ENCODE measurements around the gene TAF11L3. TPM values are rescaled to one million over a fixed set of nuclear protein-coding genes. Genes with fewer than 3 reads are reported as not detected.
"Not testable (repeated sequence)": the region's sequence is repeated elsewhere in the genome, so short reads cannot be mapped to it uniquely, and the experiment has no call there.

TAF11L3 gene
- polyA plus RNA-seq (ENCODE audit: low read depth in 6 of 6) = not detected

DNA sequence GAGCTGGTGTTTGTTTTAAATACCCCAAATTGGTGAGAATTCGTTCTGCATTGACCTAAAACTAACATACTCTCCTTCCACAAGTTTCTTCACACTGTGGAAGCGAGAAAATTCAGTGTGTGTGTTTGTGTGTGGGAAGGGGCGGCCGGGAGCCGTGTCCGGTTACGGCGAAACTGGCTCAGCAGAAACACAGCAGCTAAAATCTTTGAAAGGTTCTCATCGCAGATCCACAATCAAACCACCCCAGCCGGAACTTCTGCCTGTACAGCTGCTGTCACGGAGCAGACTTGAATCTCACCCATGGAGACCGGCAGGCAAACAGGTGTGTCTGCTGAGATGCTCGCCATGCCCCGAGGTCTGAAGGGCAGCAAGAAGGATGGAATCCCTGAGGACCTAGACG, at the start of gene TAF11L3:
Gene TAF11L3 (plus strand): TSS at position 301 of the 400 bp plus-strand sequence.
- not testable (repeated sequence) for ATAC-seq (ENCODE audit: low read depth in 2 of 2); H3K9me3 Mint-ChIP-seq; DNase-seq; H3K4me1 Mint-ChIP-seq; H3K27me3 Mint-ChIP-seq; H3K36me3 Mint-ChIP-seq; H3K4me3 Mint-ChIP-seq
- peak within 1 kb of the TSS in 1 of 6 donors; percentile 47 for H3K27ac Mint-ChIP-seq

DNA sequence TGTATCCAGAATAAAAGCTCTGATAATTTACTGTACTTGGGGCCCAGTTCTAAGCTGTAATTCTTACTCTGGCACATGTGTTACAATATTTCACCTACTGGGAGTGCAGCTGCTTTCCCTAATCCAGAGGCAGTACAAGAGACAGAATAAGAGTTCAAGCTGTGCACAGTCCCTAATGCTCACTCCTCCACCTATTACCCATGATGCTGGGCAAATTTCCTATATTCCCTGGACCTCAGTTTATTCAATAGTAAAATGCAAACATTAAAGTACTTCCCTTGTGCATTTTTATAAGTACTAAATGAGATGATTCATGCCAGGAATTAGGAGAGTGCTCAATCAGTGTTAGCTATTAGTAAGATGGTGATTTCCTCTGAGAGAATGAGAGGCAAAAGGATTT, 48.1 kb upstream of the TAF11L3 start:
- H3K9me3 Mint-ChIP-seq = peaks cover 0 to 2% (median 0%) of the 10 kb centered on the region in 7 donors
- no peak for ATAC-seq (ENCODE audit: low read depth in 2 of 2)
- DNase-seq = no peak
- H3K27ac Mint-ChIP-seq = no peak overlapping the region
- H3K27me3 Mint-ChIP-seq = peaks cover 3 to 9% (median 6%) of the 10 kb centered on the region in 3 donors
- no peak overlapping the region for H3K4me3 Mint-ChIP-seq
- no peaks in the 10 kb centered on the region for H3K36me3 Mint-ChIP-seq
- H3K4me1 Mint-ChIP-seq = peaks cover 5 to 15% (median 15%) of the 10 kb centered on the region in 3 donors

DNA sequence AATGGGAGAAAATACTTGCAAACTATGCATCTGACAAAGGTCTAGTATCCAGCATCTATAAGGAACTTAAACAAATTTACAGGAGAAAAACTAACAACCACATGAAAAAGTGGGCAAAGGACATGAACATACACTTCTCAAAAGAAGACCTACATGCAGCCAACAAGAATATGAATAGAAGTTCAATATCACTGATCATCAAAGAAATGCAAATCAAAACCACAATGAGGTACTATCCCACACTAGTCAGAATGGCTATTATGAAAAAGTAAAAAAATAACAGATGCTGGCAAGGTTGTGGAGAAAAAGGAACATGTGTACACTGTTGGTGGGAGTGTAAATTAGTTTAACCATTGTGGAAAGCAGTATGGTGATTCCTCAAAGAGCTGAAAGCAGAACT, 43.1 kb upstream of the TAF11L3 start:
- not testable (repeated sequence) for H3K27ac Mint-ChIP-seq, H3K4me3 Mint-ChIP-seq, H3K27me3 Mint-ChIP-seq, H3K9me3 Mint-ChIP-seq, H3K36me3 Mint-ChIP-seq
- peak; percentile 6 for DNase-seq
- ATAC-seq (ENCODE audit: low read depth in 2 of 2) = peak; percentile 48 to 67
- peaks cover 20 to 43% (median 39%) of the 10 kb centered on the region in 3 donors for H3K4me1 Mint-ChIP-seq

DNA sequence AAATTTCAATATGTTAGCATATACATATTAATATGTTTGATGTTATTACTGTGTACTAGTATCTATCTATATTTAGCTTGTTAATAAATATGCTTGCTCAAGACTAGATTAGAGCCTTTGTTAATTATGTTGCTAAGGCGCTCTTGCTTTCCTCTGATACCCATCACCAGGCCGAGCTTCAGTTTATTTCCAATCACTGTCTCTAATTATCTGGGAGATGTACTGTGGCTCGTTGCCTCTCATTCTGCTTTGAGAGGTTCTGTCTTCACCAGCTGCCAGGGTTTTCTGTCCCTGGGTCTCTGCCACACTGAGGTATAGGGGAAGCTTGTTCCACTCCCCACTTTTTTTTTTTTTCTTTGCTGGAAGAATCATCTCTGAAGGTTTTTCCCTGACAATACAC, 41.1 kb upstream of the TAF11L3 start:
- no peaks in the 10 kb centered on the region for H3K36me3 Mint-ChIP-seq
- ATAC-seq (ENCODE audit: low read depth in 2 of 2) (no peak), DNase-seq (no peak)
- no peak overlapping the region for H3K4me3 Mint-ChIP-seq
- peaks cover 20 to 43% (median 39%) of the 10 kb centered on the region in 3 donors for H3K4me1 Mint-ChIP-seq
- peaks cover 0 to 5% (median 0%) of the 10 kb centered on the region in 3 donors for H3K27me3 Mint-ChIP-seq
- H3K9me3 Mint-ChIP-seq = no peaks in the 10 kb centered on the region
- H3K27ac Mint-ChIP-seq = peak overlapping the region in 1 of 6 donors; percentile 1

DNA sequence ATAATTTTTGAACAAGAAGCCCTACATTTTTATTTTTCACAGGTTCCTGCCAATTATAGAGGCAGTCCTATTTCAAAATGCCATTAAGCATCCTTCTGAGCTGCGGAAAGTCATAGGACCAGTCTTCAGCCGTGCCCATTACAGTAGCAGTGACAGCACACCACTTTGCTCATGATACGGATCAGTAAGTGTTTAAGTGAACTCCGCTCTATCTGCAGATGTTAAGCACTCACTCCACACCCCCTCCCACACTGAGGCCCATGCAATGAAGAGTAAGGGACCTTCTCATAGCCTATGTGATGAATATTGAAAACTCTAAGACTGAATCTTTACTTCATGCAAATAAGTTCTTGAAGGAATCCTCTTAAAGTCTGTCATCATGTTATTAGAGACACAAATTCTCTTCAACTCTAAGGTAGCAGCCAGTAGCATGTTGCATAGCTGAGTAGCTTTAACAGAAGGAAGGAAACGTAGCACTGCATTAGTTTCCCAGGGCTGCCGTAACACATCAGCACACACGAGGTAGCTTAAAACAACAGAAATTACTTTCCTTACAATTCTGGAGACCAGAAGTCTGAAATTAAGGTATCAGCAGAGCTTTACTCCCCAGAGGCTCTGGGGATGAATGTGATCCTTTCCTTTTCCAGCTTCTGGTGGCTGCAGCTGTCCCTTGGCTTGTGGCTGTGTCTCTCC, 40.4 kb upstream of the TAF11L3 start:
- no peak overlapping the region for H3K4me3 Mint-ChIP-seq
- H3K27me3 Mint-ChIP-seq = peaks cover 0 to 5% (median 0%) of the 10 kb centered on the region in 3 donors
- peaks cover 20 to 43% (median 39%) of the 10 kb centered on the region in 3 donors for H3K4me1 Mint-ChIP-seq
- H3K9me3 Mint-ChIP-seq = no peaks in the 10 kb centered on the region
- H3K27ac Mint-ChIP-seq = peak overlapping the region in 2 of 6 donors; percentile 1 to 62
- ATAC-seq (ENCODE audit: low read depth in 2 of 2) (peak in 1 of 2 donors; percentile 33), DNase-seq (no peak)
- no peaks in the 10 kb centered on the region for H3K36me3 Mint-ChIP-seq

DNA sequence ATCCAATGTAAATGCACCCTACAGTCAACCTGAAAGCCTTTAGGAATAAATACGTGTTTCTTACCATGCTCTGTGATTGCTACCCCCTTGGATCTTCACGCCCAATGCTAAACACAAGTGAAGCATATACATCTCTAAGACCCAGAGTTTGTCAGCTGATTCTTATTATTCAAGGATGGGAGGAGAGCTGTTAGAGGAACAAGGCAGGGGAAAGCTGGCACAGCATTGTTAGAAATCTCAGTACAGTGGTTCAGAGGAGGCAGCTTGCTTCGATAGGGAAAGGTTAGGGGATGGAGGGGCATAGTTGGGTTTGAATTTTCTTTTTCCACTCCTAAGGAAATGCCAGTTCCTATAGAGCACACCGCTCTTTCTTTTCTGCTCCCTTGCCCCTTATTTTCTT, 36.8 kb upstream of the TAF11L3 start:
- Mint-ChIP-seq H3K36me3 (no peaks in the 10 kb centered on the region), H3K4me3 (no peak overlapping the region), H3K9me3 (peaks cover 0 to 4% (median 0%) of the 10 kb centered on the region in 7 donors), H3K4me1 (peaks cover 10 to 17% (median 11%) of the 10 kb centered on the region in 3 donors), H3K27ac (peak overlapping the region in 1 of 6 donors; percentile 10), H3K27me3 (peaks cover 0 to 6% (median 5%) of the 10 kb centered on the region in 3 donors)
- ATAC-seq (ENCODE audit: low read depth in 2 of 2) = no peak
- DNase-seq = no peak

DNA sequence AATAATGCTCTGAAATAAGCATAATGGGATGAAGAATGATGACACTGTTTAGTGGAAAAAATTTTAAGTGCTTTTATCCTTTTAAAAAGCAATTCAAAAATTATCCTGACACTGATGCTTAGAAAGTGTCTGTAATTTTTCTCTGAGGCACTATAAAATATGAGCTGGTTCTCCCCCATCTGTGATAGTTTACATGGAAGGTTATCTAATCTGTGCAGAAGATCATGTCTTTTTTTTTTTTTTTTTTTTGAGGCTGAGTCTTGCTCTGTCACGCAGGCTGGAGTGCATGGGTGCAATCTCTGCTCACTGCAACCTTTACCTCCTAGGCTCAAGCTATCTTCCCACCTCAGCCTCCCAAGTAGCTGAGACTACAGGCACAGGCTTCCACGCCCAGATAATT, 35.4 kb upstream of the TAF11L3 start:
- Mint-ChIP-seq H3K4me3 (no peak overlapping the region), H3K27me3 (peaks cover 0 to 8% (median 5%) of the 10 kb centered on the region in 3 donors)

DNA sequence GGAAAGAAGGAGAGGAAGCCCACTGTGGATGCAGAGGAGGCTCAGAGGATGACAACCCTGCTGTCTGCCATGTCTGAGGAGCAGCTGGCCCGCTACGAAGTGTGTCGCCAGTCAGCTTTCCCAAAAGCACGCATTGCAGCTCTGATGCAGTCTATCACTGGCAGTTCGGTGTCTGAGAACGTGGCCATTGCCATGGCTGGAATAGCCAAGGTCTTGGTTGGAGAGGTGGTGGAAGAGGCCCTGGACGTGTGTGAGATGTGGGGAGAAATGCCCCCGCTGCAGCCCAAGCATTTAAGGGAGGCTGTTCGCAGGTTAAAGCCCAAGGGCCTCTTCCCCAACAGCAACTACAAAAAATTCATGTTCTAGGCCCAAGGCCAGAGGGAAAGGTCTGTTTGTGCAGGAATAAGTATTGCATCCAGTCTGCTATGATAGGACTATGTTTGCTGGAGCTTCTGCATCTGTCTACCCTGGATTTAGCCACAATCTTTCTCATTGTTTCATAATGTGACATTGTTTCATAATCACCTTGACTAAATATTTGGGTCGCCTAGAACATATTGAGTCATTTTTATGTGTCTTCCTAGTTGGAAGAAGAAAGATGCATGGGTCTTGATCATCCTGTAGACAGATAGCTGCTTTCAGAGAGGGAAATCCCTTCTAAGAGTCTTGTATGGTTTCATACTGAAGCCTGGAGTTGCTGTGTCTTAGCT, 31.5 kb upstream of the TAF11L3 start:
- not testable (repeated sequence) for H3K27ac Mint-ChIP-seq; H3K4me1 Mint-ChIP-seq; DNase-seq; H3K27me3 Mint-ChIP-seq; H3K9me3 Mint-ChIP-seq; ATAC-seq (ENCODE audit: low read depth in 2 of 2); H3K36me3 Mint-ChIP-seq
- H3K4me3 Mint-ChIP-seq = peak overlapping the region in 1 of 8 donors; percentile 82

More for the DNA sequence above, 35.4 kb upstream of the TAF11L3 start:
- H3K4me1 Mint-ChIP-seq = peaks cover 6 to 7% (median 6%) of the 10 kb centered on the region in 3 donors
- H3K36me3 Mint-ChIP-seq = no peaks in the 10 kb centered on the region
- H3K27ac Mint-ChIP-seq = no peak overlapping the region
- no peak for ATAC-seq (ENCODE audit: low read depth in 2 of 2)
- DNase-seq = no peak
- peaks cover 0 to 4% (median 0%) of the 10 kb centered on the region in 7 donors for H3K9me3 Mint-ChIP-seq

DNA sequence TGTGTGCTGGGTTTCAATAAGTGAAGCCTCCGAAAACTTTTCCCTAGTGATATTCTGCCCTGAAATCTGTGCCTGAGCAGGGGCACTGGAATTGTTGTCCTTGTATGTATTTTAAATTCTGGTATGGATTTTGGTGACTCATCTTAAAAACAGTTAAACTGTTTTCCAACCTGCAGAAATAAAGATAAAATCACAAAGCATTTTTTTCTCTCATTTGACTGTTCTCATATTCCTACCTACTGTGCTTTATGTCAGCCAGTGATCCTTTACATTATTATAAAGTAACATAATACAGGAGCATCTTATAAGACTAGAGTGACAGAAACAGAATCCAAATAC, 31.0 kb upstream of the TAF11L3 start:
- ATAC-seq (ENCODE audit: low read depth in 2 of 2) = no peak
- H3K27me3 Mint-ChIP-seq = peaks cover 0 to 8% (median 0%) of the 10 kb centered on the region in 3 donors
- DNase-seq = no peak
- H3K4me3 Mint-ChIP-seq = no peak overlapping the region
- peaks cover 0 to 3% (median 0%) of the 10 kb centered on the region in 3 donors for H3K4me1 Mint-ChIP-seq
- peaks cover 0 to 4% (median 0%) of the 10 kb centered on the region in 7 donors for H3K9me3 Mint-ChIP-seq
- H3K27ac Mint-ChIP-seq = no peak overlapping the region
- no peaks in the 10 kb centered on the region for H3K36me3 Mint-ChIP-seq

DNA sequence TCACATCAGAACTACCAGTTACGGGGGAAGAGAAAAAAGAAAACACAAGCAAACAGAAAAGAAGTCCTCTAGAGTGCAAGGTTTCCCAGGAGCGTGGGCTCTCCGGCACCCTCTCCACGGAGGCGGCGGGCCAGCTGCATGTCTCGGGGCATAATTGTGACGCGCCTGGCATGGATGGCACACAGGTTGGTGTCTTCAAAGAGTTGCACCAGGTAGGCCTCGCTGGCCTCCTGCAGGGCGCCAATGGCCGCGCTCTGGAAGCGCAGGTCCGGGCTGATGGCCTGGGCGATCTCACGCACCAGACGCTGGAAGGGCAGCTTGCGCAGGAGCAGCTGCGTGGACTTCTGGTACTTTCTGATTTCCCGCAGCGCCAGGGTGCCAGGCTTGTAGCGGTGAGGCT, 26.9 kb upstream of the TAF11L3 start:
- not testable (repeated sequence) for H3K36me3 Mint-ChIP-seq; H3K27me3 Mint-ChIP-seq; H3K27ac Mint-ChIP-seq; H3K9me3 Mint-ChIP-seq; H3K4me1 Mint-ChIP-seq; DNase-seq; H3K4me3 Mint-ChIP-seq; ATAC-seq (ENCODE audit: low read depth in 2 of 2)

DNA sequence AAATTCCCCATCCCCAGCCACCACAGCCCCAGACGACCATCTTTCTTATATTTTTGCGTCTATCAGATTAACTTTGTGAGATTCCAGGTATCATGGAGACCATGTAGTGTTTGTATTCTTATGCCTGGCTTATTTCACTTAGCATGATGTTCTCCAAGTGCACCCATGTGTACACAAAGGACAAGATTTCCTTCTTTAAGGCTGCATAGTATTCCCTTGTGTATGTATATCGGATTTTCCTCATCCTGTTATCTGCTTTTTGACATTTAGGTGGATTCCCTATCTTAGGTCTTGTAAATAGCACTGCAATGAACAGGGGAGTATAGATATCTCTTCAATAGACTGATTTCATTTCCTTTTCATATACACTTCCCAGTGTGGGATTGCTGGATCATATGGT, 25.4 kb upstream of the TAF11L3 start:
- no peak overlapping the region for H3K27ac Mint-ChIP-seq
- no peak overlapping the region for H3K4me3 Mint-ChIP-seq
- ATAC-seq (ENCODE audit: low read depth in 2 of 2) = no peak
- H3K36me3 Mint-ChIP-seq = no peaks in the 10 kb centered on the region
- peaks cover 0 to 3% (median 0%) of the 10 kb centered on the region in 3 donors for H3K4me1 Mint-ChIP-seq
- H3K27me3 Mint-ChIP-seq = peaks cover 0 to 5% (median 0%) of the 10 kb centered on the region in 3 donors
- no peak for DNase-seq
- H3K9me3 Mint-ChIP-seq = peaks cover 0 to 6% (median 4%) of the 10 kb centered on the region in 7 donors

DNA sequence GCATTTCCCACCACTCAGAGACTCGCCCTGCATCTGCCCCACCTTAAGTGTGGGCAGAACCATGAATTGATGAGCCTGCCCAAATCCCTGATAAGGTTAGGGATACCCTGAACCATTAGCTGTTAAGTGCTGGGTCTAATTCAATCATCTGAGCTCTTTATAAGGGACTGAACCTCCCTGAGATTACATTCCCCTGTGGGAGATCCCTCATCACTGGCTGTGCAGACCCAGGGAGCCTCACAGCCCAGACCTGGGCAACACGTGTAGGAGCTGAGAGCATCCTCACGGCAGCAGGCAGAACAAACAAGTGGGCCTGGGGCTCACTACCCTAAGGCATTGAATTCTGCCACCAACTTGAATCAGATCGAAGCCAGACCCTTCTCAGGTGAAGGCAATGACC, 20.7 kb upstream of the TAF11L3 start:
- Mint-ChIP-seq H3K27ac (no peak overlapping the region), H3K27me3 (peaks cover 0 to 5% (median 0%) of the 10 kb centered on the region in 3 donors), H3K4me3 (no peak overlapping the region), H3K9me3 (peaks cover 0 to 6% (median 3%) of the 10 kb centered on the region in 7 donors), H3K4me1 (peaks cover 0 to 6% (median 4%) of the 10 kb centered on the region in 3 donors), H3K36me3 (no peaks in the 10 kb centered on the region)
- ATAC-seq (ENCODE audit: low read depth in 2 of 2) (no peak), DNase-seq (no peak)

DNA sequence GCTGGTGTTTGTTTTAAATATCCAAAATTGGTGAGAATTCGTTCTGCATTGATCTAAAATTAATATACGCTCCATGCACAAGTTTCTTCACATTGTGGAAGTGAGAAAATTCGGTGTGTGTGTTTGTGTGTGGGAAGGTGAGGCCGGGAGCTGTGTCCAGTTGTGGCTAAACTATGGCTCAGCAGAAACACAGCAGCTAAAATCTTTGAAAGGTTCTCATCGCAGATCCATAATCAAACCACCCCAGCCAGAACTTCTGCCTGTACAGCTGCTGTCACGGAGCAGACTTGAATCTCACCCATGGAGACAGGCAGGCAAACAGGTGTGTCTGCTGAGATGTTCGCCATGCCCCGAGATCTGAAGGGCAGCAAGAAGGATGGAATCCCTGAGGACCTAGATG, 20.2 kb upstream of the TAF11L3 start, which contains the start of gene TAF11L2:
Gene TAF11L2 (plus strand): TSS at position 301 of the 400 bp plus-strand sequence.
- H3K4me3 Mint-ChIP-seq = peak within 1 kb of the TSS in 1 of 8 donors; percentile 64
- H3K36me3 Mint-ChIP-seq; H3K9me3 Mint-ChIP-seq; ATAC-seq (ENCODE audit: low read depth in 2 of 2); H3K27me3 Mint-ChIP-seq; H3K27ac Mint-ChIP-seq; H3K4me1 Mint-ChIP-seq; DNase-seq: not testable (repeated sequence)
